LNCaP clone FGC (cell line): ENCODE data around the gene DAZAP2.

Experiments used
- DNase-seq: peaks from one replicate; pipeline ENCODE4 v3.0.0-alpha.2; 2011; ENCODE audit warnings: low read depth
- H3K4me3 ChIP-seq: 2 replicates; pipeline ENCODE4 v1.5.1; 2011; ENCODE audit warnings: mild to moderate bottlenecking, low read depth, low read length, control low read depth
- CTCF ChIP-seq: IDR thresholded peaks from 2 replicates; pipeline ENCODE4 v1.5.1; 2012; ENCODE audit warnings: mild to moderate bottlenecking; ENCODE audit not compliant: control insufficient read depth, insufficient read depth; ENCODE audit errors: extremely low read depth

The DAZAP2 gene

GRCh38 chr12:51238510-51239334 lies at the start of gene DAZAP2:
TSS of gene DAZAP2 (plus strand) at chr12:51238826. CDS start at chr12:51238908, 82 bp downstream.
- TF ChIP-seq CTCF: 0 out of 2 replicates have a peak, but pooled peaks have one; percentile 0
- peak; percentile 93 for DNase-seq
- peak within 1 kb of the TSS; percentile 99 for H3K4me3 ChIP-seq

- DNase-seq: no peak
- no peak overlapping the region for H3K4me3 ChIP-seq
- TF ChIP-seq CTCF: no peak
Observed at GRCh38 chr12:51189790-51190355, 48.8 kb upstream of the DAZAP2 start.

GRCh38 chr12:51190820-51191219 lies 47.8 kb upstream of the DAZAP2 start:
- H3K4me3 ChIP-seq: no peak overlapping the region
- DNase-seq: no peak
- TF ChIP-seq CTCF: no peak

GRCh38 chr12:51191516-51192283 lies 46.9 kb upstream of the DAZAP2 start:
- no peak overlapping the region for H3K4me3 ChIP-seq
- DNase-seq: no peak
- TF ChIP-seq CTCF: no peak

- no peak for TF ChIP-seq CTCF
- DNase-seq: no peak
Observed at GRCh38 chr12:51192284-51192671, 46.3 kb upstream of the DAZAP2 start.

GRCh38 chr12:51195841-51196240 lies 42.8 kb upstream of the DAZAP2 start:
- no peak for TF ChIP-seq CTCF
- DNase-seq: no peak
- no peak overlapping the region for H3K4me3 ChIP-seq

More at GRCh38 chr12:51192284-51192671, 46.3 kb upstream of the DAZAP2 start:
- H3K4me3 ChIP-seq: no peak overlapping the region
